GM18511 (cell line): ENCODE data around the gene SSBP4.

ENCODE experiments used
- ATAC-seq: cut with Tn5 transposase; IDR thresholded peaks from one replicate; pipeline ENCODE4 v1.9.1; 2021; ENCODE audit warnings: mild to moderate bottlenecking, moderate library complexity; ENCODE audit not compliant: unreplicated experiment

The SSBP4 gene

GRCh38 chr19:18431351-18432197, 12.4 kb downstream of the SSBP4 start:
- ATAC-seq: no peak

DNA sequence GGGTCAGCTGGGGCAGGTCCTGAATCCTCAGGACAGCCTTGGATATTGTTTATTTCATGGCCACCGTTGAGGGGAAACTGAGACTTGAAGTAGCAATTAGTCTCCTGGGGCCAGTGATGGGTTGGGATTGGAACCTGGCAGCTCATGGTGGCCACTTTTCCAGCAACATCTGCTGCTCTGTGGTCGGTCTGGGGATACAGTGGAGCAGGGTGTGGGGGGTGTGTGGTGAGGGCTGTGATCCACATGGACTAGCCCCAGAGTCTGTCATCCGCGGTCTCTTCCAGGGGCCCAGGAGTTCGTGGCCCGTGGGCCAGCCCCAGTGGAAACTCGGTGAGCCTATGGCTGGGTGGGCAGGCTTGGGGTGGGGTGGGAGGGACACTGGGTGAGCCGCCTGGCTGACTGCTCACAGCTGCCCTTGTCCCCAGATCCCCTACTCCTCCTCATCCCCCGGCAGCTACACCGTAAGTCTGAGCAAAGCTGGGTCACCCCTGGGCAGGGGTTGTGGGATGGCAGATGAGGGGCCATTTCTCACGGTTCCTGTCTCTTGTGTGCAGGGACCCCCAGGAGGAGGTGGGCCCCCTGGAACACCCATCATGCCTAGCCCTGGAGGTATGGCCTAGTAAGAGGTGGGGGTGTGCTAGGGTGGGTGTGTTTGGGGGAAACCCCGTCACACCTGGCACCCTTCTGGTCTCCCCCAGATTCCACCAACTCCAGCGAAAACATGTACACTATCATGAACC, 13.2 kb downstream of the SSBP4 start:
- no peak for ATAC-seq

DNA sequence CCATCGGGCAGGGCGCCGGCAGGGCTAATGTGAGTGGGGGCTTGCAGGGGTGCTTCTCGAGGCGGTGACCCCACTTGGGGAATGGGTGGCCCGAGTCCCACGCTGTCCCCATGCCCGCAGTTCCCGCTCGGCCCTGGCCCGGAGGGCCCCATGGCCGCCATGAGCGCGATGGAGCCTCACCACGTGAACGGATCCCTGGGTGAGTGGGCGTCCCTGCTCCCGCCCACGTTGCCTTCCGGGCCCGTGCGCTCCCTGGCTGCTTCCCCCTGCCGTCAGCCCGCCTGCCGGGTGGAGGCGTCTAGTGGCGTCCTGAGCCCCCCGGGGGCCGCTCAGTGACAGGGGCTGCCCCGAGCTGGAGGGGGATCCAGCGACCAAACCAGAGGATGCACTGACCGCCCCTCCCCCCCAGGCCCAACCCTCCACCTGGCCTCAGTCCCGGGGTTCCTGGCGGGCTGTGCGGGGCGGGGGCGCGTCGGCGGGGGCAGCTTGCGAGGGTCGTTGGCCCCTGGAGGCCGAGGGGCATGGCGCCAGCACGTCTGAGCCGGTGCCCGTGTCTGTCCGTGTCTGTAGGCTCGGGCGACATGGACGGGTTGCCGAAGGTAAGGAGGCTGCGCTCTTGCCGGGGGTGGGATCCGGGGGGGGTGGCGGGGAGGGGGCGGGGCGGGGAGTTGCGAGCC, 14.0 kb downstream of the SSBP4 start:
- ATAC-seq: no peak

- ATAC-seq: no peak
These were observed 14.7 kb downstream of the SSBP4 start for GRCh38 chr19:18433735-18434398.

GRCh38 chr19:18434411-18435175, 15.4 kb downstream of the SSBP4 start:
- ATAC-seq: no peak

GRCh38 chr19:18435178-18435841, 16.1 kb downstream of the SSBP4 start:
- no peak for ATAC-seq

- no peak for ATAC-seq
These were observed 16.9 kb downstream of the SSBP4 start for GRCh38 chr19:18435842-18436670.

DNA sequence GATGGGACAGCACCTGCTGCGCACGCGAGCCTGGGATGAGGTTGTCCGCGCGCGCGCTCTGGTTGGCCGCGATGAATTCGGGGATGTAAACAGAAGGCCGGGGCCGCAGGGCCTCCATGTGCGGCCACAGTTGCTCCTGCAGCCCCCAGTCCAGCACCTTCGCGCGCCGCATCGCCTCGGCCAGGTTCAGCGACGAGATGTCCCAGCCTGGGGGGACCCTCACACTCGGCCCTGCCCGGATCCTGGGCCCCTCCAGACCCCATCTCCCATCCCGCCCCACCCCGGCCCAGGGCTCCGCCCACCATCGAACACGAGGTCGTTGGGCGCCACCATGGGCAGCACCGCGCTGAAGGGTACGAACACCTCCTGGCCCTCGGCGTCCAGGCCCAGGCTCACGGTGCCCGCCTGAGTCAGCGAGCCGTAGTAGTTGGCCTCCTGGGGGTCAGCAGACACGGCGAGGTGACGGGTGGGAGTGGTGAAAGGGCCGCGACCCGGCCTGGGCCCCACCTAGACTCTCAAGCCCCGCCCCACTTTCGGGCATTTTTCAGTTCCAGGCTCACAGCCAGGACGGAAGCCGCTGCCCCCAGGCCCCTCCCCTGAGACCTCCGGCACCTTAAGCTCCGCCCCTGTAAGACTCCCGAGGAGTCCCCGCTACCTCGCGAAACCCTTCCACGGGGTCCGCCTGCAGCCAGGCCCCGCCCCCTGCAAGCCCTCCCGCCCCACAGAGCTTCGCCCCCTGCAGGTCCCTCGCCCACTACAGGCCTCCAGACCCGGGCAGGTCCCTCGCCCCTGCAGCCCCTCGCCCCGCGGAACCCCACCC, 17.7 kb downstream of the SSBP4 start:
- peak; percentile 61 for ATAC-seq

GRCh38 chr19:18437491-18438330, 18.5 kb downstream of the SSBP4 start, which contains the start of gene ISYNA1:
TSS of gene ISYNA1 (minus strand) at chr19:18438133. CDS start at chr19:18437979, 154 bp downstream.
- ATAC-seq: peak; percentile 15

GRCh38 chr19:18438331-18439024, 19.3 kb downstream of the SSBP4 start:
- ATAC-seq: no peak

- no peak for ATAC-seq
These were observed 20.1 kb downstream of the SSBP4 start for GRCh38 chr19:18439025-18439909.

- ATAC-seq: no peak
These were observed 20.7 kb downstream of the SSBP4 start for GRCh38 chr19:18439910-18440237.

- no peak for ATAC-seq
These were observed 21.2 kb downstream of the SSBP4 start for GRCh38 chr19:18440415-18440877.

DNA sequence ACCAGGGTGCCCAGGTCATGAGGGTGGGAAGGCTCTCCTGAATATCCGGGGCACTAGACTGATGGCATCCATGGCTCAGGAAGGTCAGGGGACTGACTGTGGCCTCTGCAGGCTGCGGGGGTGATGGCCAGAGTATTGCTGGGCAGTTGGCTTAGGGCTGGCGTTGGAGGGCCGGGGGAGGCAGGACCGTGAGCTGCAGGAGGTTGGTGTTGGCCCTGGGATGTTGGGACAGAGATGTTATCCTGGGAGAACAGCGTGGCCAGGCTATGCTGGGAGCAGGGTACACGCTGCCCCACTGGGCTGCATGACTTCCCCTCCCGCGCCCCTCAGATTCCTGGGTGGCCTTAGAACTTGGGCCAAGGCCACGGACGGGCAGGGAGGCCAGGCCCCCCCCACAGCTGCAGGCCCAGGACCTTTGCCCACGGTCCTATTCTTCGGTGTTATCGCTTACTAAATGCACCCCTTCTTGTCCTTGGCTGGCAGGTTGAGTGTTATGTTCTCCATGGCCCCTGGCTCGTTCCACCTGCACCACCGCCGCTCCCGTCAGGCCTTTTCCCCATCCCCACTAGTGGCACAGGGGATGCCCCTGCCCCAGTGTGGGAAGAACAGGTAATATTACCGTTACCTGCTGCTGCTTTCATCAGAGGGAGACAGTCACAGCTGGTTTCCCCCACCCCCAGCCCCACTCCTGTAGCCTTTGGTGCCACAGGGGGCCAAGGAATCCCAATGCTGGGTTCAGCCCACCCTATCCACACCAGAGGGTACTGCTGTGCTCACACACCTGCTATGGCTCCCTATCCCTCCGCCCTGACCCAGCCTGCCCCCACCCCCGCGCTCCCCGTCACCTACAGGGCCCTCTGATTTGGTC, 22.0 kb downstream of the SSBP4 start:
- no peak for ATAC-seq
